ENCODE measurements around the gene PMPCB. TPM values are rescaled to one million over a fixed set of nuclear protein-coding genes. Genes with fewer than 3 reads are reported as not detected.

Gene PMPCB
- total and polyA plus RNA-seq, 2 donors (not counting 1 experiment from before 2014, with no cell fraction given) = 61.9 to 70.9 TPM

DNA sequence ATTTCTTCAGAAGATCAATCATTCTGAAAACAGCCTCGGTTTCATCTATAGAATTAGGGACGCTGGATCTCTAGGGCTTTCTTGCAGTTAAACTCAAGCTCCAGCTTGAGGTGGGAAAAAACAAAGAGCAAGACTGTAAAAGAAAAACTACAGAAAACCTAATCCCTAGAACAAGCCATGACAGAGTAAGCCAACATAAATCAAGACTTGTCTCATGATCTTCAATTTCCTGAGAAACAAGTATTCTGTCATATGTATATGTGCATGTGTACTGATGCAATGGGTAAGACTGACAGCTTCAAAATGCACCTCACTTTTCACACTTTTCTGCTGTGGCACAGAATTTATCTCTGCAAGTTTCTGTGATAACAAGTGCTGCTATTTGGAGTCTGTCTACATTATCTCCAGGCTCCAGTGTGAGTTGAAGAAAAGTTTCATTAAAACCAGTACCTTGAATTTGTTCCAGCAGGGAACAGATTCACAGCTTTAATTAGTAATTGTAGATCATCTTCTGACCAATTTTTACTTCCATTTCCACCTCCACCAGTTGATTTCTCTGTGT is 19.2 kb downstream of the PMPCB start:
- H3K27me3 ChIP-seq (replicated peaks in 1 of 4; ENCODE audit: control extremely low read depth in 1 of 4, control insufficient read depth in 3 of 4, insufficient read depth in 4 of 4, low read length in 3 of 4) = no peaks in the 10 kb centered on the region
- no peak for TF ChIP-seq EZH2 (IDR thresholded peaks at IDR 0.05; ENCODE audit: borderline replicate concordance, insufficient read depth, low read depth, low read length, poor library complexity, severe bottlenecking)
- TF ChIP-seq, protein P1, sequence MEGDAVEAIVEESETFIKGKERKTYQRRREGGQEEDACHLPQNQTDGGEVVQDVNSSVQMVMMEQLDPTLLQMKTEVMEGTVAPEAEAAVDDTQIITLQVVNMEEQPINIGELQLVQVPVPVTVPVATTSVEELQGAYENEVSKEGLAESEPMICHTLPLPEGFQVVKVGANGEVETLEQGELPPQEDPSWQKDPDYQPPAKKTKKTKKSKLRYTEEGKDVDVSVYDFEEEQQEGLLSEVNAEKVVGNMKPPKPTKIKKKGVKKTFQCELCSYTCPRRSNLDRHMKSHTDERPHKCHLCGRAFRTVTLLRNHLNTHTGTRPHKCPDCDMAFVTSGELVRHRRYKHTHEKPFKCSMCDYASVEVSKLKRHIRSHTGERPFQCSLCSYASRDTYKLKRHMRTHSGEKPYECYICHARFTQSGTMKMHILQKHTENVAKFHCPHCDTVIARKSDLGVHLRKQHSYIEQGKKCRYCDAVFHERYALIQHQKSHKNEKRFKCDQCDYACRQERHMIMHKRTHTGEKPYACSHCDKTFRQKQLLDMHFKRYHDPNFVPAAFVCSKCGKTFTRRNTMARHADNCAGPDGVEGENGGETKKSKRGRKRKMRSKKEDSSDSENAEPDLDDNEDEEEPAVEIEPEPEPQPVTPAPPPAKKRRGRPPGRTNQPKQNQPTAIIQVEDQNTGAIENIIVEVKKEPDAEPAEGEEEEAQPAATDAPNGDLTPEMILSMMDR (IDR thresholded peaks at IDR 0.05) = no peak
- H3K79me2 ChIP-seq (ENCODE audit: control insufficient read depth, insufficient read depth, low read length) = no peaks in the 10 kb centered on the region
- peaks cover 4% of the 10 kb centered on the region for H3K4me1 Mint-ChIP-seq
- H3K27ac Mint-ChIP-seq = peak overlapping the region; percentile 16
- H3K4me2 ChIP-seq (replicated peaks; ENCODE audit: low read depth, low read length, poor library complexity, severe bottlenecking) = no peak overlapping the region
- no peaks in the 10 kb centered on the region for H3K9me3 Mint-ChIP-seq (ENCODE audit: insufficient read depth)
- no peak overlapping the region for H3K9ac ChIP-seq (ENCODE audit: low read length)
- H3K9me3 ChIP-seq (ENCODE audit: control extremely low read depth in 1 of 3, control insufficient read depth in 2 of 3, insufficient read depth in 1 of 3, low read length in 2 of 3) = no peaks in the 10 kb centered on the region
- no peaks in the 10 kb centered on the region for H3K27me3 Mint-ChIP-seq
- ChIA-PET POLR2A (interaction anchor here (0.6 kb wide), 1 partner anchor 1418 kb away, joined by 4 read pairs; no protein-coding TSS in a partner anchor), CTCF (interaction anchor here (1.4 kb wide), 1 partner anchor 11 kb away, joined by 4 read pairs; no protein-coding TSS in a partner anchor)
- DNase-seq = no peak
- H3K4me3 Mint-ChIP-seq = no peak overlapping the region
- WGBS (ENCODE audit: insufficient coverage) = no CpG with 5 or more reads among the region's 2 CpGs
- no peaks in the 10 kb centered on the region for H4K20me1 ChIP-seq (ENCODE audit: control insufficient read depth, insufficient read depth, low read length, poor library complexity, severe bottlenecking)
- no peaks in the 10 kb centered on the region for H3K4me1 ChIP-seq (ENCODE audit: control insufficient read depth in 2 of 2, insufficient read depth in 2 of 2, low read length in 2 of 2)
- H3K27ac ChIP-seq (ENCODE audit: low read length in 2 of 2) = no peak overlapping the region
- H2AFZ ChIP-seq (ENCODE audit: insufficient read depth, low read depth, low read length, poor library complexity, severe bottlenecking) = no peak overlapping the region
- H3K36me3 ChIP-seq (replicated peaks in 1 of 2; ENCODE audit: control extremely low read depth in 1 of 2, control insufficient read depth in 1 of 2, extremely low read depth in 1 of 2, insufficient read depth in 2 of 2, low read length in 1 of 2) = peaks cover 5 to 73% of the 10 kb centered on the region in 2 experiments
- ATAC-seq (ENCODE audit: low read depth) = no peak
- intact Hi-C loops (cut with micrococcal nuclease) = no loop called here
- H3K4me3 ChIP-seq (ENCODE audit: control extremely low read depth in 1 of 5, extremely low read depth in 1 of 5, insufficient read depth in 1 of 5, low read depth in 2 of 5, low read length in 4 of 5) = no peak overlapping the region

- no peak overlapping the region for H3K4me2 ChIP-seq (replicated peaks; ENCODE audit: low read depth, low read length, poor library complexity, severe bottlenecking)
- ATAC-seq (ENCODE audit: low read depth) (no peak), DNase-seq (no peak)
- H3K27me3 ChIP-seq (replicated peaks in 1 of 4; ENCODE audit: control extremely low read depth in 1 of 4, control insufficient read depth in 3 of 4, insufficient read depth in 4 of 4, low read length in 3 of 4) = no peaks in the 10 kb centered on the region
- no peaks in the 10 kb centered on the region for H3K79me2 ChIP-seq (ENCODE audit: control insufficient read depth, insufficient read depth, low read length)
- Mint-ChIP-seq H3K27me3 (no peaks in the 10 kb centered on the region), H3K4me3 (no peak overlapping the region), H3K27ac (peak overlapping the region; percentile 16), H3K4me1 (peaks cover 4% of the 10 kb centered on the region), H3K9me3 (ENCODE audit: insufficient read depth) (no peaks in the 10 kb centered on the region)
- POLR2A ChIA-PET = interaction anchor here (0.6 kb wide), 1 partner anchor 1419 kb away, joined by 4 read pairs; no protein-coding TSS in a partner anchor
- no peak overlapping the region for H3K4me3 ChIP-seq (ENCODE audit: control extremely low read depth in 1 of 5, extremely low read depth in 1 of 5, insufficient read depth in 1 of 5, low read depth in 2 of 5, low read length in 4 of 5)
- intact Hi-C loops (cut with micrococcal nuclease) = no loop called here
- peaks cover 5 to 71% of the 10 kb centered on the region in 2 experiments for H3K36me3 ChIP-seq (replicated peaks in 1 of 2; ENCODE audit: control extremely low read depth in 1 of 2, control insufficient read depth in 1 of 2, extremely low read depth in 1 of 2, insufficient read depth in 2 of 2, low read length in 1 of 2)
- H3K4me1 ChIP-seq (ENCODE audit: control insufficient read depth in 2 of 2, insufficient read depth in 2 of 2, low read length in 2 of 2) = no peaks in the 10 kb centered on the region
- no peak overlapping the region for H3K9ac ChIP-seq (ENCODE audit: low read length)
- H3K9me3 ChIP-seq (ENCODE audit: control extremely low read depth in 1 of 3, control insufficient read depth in 2 of 3, insufficient read depth in 1 of 3, low read length in 2 of 3) = no peaks in the 10 kb centered on the region
- H4K20me1 ChIP-seq (ENCODE audit: control insufficient read depth, insufficient read depth, low read length, poor library complexity, severe bottlenecking) = no peaks in the 10 kb centered on the region
- no peak overlapping the region for H3K27ac ChIP-seq (ENCODE audit: low read length in 2 of 2)
- TF ChIP-seq, protein P1 (IDR thresholded peaks at IDR 0.05) = no peak
- CTCF ChIA-PET = interaction anchor here (1.4 kb wide), 1 partner anchor 11 kb away, joined by 4 read pairs; no protein-coding TSS in a partner anchor
- no peak overlapping the region for H2AFZ ChIP-seq (ENCODE audit: insufficient read depth, low read depth, low read length, poor library complexity, severe bottlenecking)
Observed at GRCh38 chr7:103317009-103317408, 19.8 kb downstream of the PMPCB start.
